Renal cortical epithelial cell (primary cell): ENCODE measurements around the gene EFNA5. TPM values are rescaled to one million over a fixed set of nuclear protein-coding genes. Genes with fewer than 3 reads are reported as not detected.
A peak's percentile ranks its signal among the peaks of the same experiment; 100 is the strongest.
"Not testable (repeated sequence)": the region's sequence is repeated elsewhere in the genome, so short reads cannot be mapped to it uniquely, and the experiment has no call there.

Experiments
- DNase-seq: peaks from one replicate; pipeline ENCODE4 v3.0.0-alpha.2; 2011; ENCODE audit warnings: low read depth
- total RNA-seq: library from RNA; depleted of rRNA; stranded (reverse); fragments of >200 nt; gene quantifications from 2 replicates; pipeline ENCODE4 v1.2.3, GENCODE V29; 2014

The EFNA5 gene
- total RNA-seq, 1 donor from 2014 or later, result 107 TPM

DNA sequence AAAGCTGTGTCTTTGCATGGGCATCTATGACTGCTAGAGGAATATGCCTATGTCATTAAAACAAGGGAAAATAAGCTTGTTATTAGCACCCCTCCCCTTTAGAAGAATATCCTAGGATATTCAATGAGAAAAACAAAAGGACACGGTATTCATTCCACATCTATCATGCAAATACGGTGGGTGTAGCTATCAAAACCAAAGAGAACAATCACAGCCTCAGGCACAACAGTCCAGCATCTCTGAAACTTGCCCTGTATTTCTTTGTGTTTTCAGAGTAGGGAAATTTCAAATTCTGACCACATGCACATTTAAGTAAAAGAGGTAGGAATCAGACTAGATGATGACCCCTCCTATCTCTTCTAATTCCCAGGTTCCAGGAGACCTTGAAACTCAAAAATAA, 209.9 kb downstream of the EFNA5 start:
- no peak for DNase-seq

DNA sequence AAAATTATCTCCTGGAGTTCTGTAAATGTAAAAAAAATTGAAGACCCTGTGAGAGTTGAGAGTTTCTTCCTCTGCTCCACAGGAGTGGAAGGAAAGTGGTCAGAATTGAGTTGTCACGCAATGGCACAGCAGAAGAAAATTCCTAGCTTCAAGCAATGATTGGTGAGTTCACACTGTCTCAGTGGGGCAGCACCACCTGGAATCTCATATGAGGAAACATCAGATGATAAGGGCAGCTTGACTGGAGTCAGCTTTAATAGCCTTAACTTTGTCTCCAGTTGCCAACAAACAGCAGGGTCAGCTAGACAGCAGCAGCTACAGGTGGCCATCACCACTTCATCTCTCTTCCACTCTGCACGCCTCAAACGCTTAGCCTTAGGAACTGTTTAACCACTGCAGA, 211.1 kb downstream of the EFNA5 start:
- DNase-seq, result no peak

DNA sequence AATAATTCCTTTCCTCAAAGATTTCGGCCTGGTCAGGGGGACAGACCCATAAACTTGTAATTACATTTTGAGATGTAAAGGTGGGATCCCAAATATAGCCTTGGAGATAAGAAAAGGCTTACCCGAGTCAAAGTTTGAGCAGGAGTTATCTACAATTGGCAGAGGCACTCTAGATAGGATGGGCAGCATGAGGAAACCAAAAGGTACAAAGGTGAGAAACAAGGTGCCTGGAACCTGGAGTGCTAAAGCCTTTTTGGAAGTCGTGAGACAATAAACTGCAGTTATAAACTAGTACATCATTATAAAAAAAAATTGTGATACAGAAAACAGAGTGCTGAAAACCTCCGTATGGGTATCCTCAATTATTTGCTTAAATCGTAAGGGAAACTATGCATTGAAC, 212.4 kb downstream of the EFNA5 start:
- DNase-seq, result no peak

DNA sequence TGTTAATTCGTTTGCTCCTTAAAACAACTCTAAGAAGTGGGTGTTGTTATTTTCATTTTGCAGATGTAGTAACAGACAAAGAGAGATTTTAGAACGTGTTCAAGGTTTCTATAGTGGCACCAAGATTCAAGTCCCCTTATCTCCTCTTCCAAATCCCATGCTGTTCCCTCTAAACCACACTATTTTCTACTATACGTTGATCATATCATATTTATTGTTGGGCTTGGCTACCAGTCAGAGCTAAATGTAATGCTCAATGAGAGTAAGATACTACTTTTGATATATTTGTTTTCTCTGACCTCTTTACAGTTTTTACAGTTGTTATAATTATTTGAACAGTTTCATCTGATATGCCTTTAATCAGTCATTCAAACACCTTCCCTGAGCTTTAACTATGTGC, 212.9 kb downstream of the EFNA5 start:
- DNase-seq, result no peak

DNA sequence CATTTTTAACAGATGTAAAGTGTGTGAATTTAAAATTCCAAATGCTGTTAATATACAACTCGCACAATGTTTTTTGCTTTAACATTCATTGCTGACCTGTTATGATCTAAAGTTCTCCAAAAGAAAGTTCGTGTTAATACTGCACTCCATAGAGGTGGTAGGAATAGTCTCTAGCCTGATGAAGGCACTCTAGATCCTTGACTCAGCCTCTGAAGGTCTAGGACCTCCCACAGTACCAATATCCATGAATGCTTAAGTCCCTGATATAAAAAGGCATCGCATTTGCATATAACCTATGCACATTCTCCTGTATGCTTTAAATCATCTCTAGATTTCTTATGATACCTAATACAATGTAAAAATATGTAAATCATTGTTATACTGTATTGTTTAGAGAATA, 213.6 kb downstream of the EFNA5 start:
- DNase-seq, result peak; percentile 59

DNA sequence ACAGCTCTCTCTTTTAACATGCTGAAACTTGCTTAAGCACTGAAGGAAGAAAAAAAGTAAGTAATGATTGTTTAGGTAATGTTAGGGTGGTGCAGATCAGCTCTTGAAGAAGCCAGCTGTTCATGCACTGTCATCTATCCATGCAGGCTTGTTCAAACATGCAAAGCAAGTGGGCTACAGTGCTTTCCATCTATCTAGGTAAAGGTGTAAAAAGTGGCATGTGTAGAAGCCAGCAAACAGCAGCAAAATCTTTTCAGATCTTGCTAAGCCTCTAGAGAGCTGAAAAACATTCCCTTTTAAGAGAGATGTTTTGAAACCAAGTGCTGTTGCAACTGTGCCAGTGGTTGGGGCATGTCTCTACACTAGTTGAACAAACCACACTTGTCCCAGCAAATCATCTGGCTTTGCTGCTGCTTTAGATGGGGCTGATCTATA, 214.4 kb downstream of the EFNA5 start:
- DNase-seq, result peak; percentile 49

DNA sequence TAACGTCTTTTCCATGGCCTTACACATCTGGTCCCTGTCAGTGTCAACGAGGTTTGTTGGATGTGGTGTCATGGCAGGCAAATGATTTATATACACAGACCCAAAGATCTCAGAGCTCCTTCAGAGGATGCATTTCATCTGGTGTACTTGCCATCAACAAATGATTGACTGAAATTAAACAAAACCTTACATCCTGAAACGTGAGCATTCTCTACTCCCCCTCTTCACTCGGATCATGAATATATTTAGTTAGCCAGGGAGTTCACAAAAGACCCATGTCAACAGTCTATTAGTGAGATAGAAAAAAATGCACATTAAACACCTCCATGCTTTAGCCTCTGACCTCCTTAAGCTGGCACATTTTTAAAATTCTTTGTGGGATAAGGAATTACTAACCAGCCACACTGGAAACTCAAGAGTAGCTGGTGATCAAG, 215.6 kb downstream of the EFNA5 start:
- peak; percentile 96 for DNase-seq

DNA sequence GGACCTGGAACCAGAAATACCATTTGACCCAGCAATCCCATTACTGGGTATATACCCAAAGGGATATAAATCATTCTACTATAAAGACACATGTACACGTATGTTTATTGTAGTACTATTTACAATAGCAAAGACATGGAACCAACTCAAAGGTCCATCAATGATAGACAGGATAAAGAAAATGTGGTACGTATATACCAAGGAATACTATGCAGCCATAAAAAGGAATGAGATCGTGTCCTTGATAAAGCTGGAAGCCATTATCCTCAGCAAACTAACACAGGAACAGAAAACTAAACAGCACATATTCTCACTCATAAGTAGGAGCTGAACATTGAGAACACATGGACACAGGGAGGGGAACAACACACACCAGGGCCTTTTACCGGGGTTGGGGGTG, 218.9 kb downstream of the EFNA5 start:
- not testable (repeated sequence) for DNase-seq

DNA sequence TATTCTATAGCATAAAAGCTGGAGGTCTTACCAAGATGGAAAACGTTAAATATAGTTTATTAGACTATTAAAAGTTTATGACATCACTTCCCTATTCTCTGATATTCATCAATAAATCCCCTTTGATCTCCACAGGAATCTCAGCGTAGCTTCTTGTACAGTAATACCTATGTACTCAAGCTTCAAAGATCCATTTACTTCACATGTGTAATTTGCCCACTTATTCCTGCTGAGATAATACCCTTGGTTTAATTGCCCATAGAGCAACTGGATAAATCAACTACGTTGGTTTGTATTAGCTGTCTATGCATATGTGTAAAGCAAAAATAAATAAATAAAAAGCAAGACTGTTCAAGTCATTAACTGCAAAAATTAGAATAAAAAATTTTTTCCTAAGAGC, 219.7 kb downstream of the EFNA5 start:
- DNase-seq, result no peak

DNA sequence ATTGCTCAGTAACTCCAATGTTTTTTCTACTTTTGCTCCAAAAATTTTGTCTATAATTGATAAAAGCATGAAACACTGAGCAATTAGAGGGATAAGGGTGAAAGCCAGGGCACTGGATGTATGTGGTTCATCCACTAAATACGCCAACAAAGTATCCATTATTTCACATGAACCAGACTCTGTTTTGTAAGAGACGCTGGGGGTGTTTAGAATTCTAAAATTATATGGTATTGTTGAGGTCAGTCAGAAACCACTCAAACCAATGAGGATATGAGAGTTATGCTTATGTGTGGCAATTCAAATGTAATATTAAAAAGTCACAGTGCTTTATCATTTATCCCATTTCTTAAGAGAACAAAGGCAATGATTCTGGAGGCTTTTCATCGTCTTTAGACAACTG, 220.2 kb downstream of the EFNA5 start:
- no peak for DNase-seq

DNA sequence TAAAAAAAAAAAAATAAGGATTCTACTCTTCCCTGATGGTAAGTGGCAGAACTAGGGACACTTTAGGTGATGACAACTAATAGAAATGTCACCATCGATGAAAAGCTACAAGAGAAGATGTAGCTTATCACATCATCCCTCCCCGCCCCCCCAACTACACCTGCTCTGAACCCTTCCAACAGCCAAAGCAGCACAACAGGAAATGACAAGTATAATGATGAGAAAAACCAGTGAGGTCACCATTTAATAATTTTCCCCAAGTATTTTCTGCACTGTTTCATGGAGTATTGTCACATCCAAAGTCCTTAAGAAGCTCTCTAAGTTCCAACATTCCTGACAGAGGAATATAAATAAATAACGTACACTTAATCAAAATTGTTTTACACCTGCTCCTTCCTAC, 221.4 kb downstream of the EFNA5 start:
- DNase-seq, result no peak

DNA sequence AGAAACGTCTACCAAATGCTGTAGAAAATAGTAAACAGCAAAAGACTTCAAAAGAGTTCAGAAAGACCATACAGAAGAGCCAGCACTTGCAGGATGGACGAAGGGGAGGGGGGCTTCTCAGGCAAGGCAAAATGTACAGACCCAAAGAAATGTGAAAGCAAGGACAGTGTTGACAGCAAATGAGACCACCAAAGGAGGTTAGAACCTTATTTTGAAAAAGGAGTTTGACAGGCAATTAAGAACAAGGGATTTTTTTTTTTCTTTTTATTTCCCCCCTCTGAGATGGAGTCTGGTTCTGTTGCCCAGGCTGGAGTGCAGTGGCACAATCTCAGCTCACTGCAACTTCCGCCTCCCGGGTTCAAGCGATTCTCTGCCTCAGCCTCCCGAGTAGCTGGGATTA, 223.2 kb downstream of the EFNA5 start:
- DNase-seq, result no peak

DNA sequence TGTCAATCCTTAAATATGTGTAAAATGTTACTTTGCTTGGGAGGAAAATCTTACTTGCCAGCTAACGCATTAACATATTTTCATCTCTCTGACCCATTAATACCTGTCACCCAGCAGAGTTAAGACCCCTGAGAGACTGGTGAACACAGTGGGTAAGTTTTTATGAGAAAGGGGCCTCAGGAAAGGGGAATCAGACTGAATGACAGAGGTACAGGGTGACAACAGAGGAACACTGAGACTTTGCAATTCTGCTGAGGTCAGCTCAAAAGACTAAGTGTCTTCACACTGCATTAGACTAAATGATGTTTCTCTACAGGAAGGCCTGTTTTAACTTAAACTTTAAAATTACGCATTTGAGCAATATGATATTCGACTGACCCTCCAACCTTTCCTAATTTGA, 223.8 kb downstream of the EFNA5 start:
- no peak for DNase-seq

DNA sequence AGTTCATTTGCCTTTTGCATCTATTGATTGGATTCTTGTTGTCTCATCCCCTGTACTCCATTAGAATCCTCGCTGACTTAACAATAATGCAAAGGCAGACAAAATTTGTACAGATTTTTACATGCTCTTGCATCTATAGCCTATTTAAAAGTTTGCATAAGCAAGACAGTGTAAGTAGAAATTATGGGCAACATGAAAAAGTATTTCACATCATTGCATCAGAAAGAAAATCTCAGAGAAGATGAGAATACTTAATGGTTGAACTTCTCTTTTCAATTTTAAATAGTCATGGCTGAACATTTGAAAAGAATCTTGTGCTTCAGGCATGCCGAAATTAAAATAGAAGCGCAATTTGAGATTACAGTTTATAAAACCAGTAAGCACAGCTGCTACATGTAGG, 226.4 kb downstream of the EFNA5 start:
- DNase-seq, result no peak

DNA sequence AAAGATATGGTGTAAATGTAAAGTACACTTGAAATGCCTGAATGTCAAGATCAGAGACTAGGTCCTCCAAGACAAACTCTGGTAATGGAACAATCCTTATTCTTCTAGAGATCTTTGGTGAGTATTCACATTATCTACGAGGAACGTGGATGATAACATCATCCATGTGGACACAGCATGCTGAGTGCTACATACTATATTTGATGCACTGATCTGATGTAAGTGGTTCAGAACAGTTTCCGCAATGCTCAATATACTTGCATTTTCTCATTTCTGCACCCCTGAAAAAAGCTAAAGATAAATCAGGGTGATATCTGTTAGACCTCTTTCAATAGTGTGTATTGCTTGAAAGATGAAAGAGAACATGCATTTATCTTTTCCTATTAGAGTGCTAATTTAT, 226.8 kb downstream of the EFNA5 start:
- no peak for DNase-seq

DNA sequence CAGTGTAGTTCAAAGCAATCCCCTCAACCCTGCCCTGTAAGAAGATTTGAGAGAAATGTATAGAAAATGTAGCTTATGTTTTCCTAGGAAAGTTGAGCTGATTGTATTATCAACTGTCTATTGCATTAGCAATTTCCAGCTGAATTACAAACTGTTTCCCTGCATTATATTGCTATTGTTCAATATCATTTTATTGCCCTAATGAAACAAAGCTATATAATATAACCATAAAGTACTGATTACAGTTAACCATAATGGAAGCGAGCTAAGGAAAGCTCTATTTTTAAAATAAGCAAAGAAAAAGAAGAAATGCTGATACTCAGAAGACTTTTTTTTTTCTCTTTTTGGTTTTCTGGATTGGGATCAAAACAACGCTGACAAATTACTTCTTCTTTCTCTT, 228.3 kb downstream of the EFNA5 start:
- DNase-seq, result no peak

DNA sequence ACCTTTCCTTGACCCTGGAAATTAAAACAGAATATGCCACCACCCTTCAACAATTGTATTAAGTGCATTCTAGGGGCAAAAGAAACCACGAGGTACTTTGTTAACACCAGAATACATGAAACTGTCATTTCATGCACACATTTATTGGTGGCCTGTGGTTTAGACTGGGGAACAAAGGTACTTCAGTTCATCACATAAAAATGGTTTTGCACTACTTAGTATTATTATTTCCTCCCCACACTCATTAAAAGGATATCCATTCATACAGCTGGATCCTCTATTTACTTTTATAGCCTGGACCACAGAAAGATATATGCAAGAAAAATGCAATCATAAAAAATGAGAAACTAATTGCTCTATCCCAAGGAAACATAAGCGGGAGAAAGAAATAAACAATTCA, 230.9 kb downstream of the EFNA5 start:
- DNase-seq, result no peak

DNA sequence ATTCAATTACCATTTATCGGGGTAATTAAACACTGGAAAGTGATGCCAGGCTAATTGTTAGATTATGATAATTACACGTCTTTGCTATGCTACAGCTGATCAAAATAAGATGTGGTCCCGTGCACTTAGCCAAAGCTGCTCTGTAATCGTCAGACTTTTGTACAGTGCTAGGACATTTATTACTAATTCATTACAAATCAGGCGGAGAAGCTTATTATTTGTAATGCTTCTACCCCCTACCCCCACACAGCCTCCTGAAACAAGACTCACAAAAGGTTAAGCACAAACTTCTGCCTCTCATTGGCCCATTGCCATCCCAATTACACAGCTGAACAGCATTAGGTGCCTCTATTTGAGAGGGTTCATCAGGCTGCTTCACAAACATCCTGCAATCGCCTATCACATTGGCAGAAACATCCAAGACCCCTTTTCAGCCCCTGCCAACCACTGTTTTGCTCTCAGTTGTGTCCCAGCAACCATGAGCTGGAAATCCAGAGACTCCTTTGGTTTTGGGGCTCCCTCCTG, 232.7 kb downstream of the EFNA5 start:
- no peak for DNase-seq

DNA sequence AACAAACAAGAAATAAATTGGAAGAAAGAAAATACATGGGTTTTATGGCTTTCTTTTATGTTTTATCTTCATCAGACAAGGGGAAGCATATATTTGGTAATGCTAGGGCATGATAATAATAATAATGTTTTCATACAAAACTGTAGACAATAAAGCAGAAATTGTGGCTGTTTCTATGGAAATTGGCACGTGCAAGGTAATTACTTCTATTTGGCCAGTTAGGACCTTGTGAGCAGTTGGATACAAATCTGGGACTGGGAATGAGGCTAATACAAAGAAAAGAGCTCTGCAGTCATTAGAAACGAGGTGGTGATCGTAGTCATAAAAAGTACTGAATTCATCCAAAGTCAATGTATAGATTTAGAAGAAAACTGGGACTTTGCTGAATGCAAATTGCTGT, 233.6 kb downstream of the EFNA5 start:
- DNase-seq, result no peak

DNA sequence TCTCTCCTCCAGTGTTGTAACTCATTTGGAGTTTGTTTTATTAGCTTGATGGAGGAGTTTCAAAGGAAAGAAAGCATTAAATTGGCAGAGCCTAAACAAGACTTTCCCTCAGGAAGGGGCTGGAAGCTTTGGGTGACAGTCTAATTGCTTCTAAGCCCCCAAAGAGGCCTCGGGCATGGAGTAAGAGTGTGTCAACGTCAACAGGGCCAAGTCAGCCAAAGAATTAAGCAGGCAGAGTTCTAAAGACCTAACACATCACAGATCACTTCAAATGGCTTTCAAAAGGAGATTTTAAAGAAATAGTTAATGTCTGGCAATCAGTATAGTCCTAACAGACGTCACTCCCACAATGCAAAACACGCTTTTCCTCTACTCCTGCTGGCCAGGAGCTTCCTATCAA, 234.5 kb downstream of the EFNA5 start:
- no peak for DNase-seq

DNA sequence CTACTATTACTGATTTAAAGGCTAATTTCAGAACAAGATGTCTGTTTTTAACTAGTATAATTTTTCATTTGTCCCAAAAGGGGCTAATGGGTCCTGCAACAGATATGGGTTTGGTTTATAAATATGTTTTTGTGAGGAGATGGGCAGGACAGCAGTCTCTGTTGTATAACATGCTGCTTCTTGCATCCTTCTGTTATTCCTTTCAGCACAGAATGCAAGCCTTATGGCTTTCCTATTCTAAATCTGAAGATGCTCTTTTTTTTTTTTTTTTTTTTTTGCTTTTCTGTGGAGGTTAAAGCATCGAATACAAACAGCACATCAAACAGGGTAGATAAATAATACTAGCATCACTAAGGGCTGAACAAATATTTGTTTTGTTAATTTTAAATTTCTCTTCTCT, 235.7 kb downstream of the EFNA5 start:
- no peak for DNase-seq

DNA sequence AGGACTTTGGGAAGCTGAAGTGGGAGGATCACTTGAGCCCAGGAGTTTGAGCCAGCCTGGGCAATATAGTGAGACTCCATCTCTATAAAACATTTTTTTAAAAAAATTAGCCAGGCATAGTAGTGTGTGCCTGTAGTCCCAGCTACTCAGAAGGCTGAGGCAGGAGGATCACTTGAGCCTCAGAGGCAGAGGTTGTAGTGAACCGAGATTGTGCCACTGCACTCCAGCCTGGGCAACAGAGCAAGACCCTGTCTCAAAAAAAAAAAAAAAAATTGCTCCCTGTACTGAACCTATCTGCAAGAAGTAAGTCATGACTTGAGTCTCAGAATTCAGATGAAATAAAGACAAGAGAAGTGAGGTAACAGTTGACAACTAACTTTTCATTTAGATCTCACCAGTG, 237.1 kb downstream of the EFNA5 start:
- DNase-seq, result not testable (repeated sequence)

DNA sequence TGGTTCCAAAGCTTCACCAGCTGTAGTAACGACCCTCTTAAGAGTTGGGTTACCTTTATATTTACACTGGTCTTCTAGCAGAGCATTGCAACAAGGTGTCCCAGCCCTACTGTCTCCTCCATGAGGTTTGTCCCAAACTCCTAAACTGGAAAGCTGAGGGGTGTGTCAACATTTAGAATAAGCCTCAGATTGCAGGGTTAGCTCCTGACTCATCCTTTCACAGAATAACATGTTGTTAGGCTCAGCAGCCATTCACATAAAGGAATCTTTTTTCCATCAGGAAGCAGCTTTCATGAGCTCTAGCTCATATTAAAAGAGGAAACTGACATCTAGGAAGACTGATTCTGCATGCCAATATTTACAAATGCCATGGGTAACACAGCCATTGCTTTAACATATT, 238.7 kb downstream of the EFNA5 start:
- DNase-seq, result peak; percentile 72

DNA sequence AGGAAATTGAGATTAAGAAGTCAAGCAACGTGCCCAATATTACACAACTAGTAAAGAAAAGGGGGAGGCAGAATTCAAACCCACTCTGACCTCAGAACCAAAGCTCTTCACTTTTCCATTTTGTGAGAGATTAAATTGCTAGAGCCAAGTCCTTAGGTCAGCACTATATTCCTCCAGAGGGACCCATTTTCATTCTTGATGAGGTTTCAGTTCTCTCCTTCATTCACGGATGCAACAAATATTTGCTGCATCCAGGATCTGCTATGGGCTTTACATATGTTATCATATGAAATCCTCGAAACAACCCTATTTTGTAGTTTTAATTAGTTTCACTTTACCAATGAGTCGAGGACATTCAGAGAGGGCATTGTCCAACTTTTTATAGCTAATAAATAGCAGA, 239.2 kb downstream of the EFNA5 start:
- DNase-seq, result no peak
